HCT116 (cell line): ENCODE results near the gene HTRA2. TPM values are rescaled to one million over a fixed set of nuclear protein-coding genes. Genes with fewer than 3 reads are reported as not detected.

Source experiments
- ATAC-seq: fragments of 200-7000 bp; cut with Tn5 transposase; 2 replicates; pipeline ENCODE4 v1.9.1; 2020; ENCODE audit warnings: mild to moderate bottlenecking, moderate library complexity
- BruUV-seq: library from RNA; stranded (reverse); fragments of 400-500 nt; replicated peaks from 2 replicates; lab custom pipeline; 2021; lab: Mats Ljungman, UMichigan
- CTCF ChIA-PET: fragments of 300-600 bp; sonication (Branson Sonifier 250); formaldehyde crosslinking; loops from one replicate; lab custom pipeline; 2021; ENCODE audit warnings: antibody characterized with exemption; lab: Charles Lee
- POLR2A ChIA-PET: fragments of 300-600, 350-600 bp; sonication (Branson Sonifier 250); formaldehyde crosslinking; loops from one replicate; lab custom pipeline; 2021; ENCODE audit warnings: antibody characterized with exemption; lab: Charles Lee
- RAD21 ChIA-PET, 2 experiments: fragments of 300-600 bp; sonication (Branson Sonifier 250); formaldehyde crosslinking; loops; one replicate each; lab custom pipeline; 2023; ENCODE audit warnings: low total read pairs in 2 of 2; ENCODE audit not compliant: uncharacterized antibody in 2 of 2, unreplicated experiment in 2 of 2, low non-redundant PET in 1 of 2; lab: Charles Lee
- DNase-seq: peaks from one replicate; pipeline ENCODE4 v3.0.0-alpha.2; 2010; ENCODE audit warnings: low read depth, low spot score
- H2AFZ ChIP-seq: fragments of 200-600 bp; shearing (Covaris generic), sonication (generic); 2 replicates; pipeline ENCODE4 v1.6.1; 2017; ENCODE audit warnings: low read depth, mixed run types, mixed read lengths, antibody characterized with exemption, low read length; ENCODE audit not compliant: poor library complexity, severe bottlenecking
- H3K27ac ChIP-seq: 2 replicates; pipeline ENCODE4 v1.5.1; 2012; ENCODE audit warnings: low read depth, low read length
- H3K27me3 ChIP-seq: fragments of 200-600 bp; sonication (generic); 2 replicates; pipeline ENCODE4 v1.6.1; 2016; ENCODE audit warnings: mixed run types, low read length, mixed read lengths; ENCODE audit not compliant: insufficient read depth
- H3K36me3 ChIP-seq, 2 experiments: fragments of 200-500 bp in 1 of 2; fragments of 200-600 bp in 1 of 2; sonication (Bioruptor generic) in 1 of 2; sonication (generic) in 1 of 2; 2 replicates each; pipeline versions ENCODE4 v1.5.1 to v1.6.1; 2014 to 2016; ENCODE audit warnings: low read length in 2 of 2, inconsistent platforms in 1 of 2, mixed read lengths in 1 of 2, mixed run types in 1 of 2; ENCODE audit not compliant: insufficient read depth in 2 of 2, control insufficient read depth in 1 of 2
- H3K4me1 ChIP-seq, 2 experiments: fragments of 200-600 bp in 1 of 2; sonication (generic) in 1 of 2; 2 replicates each; pipeline versions ENCODE4 v1.5.1 to v1.6.1; 2012 to 2017; ENCODE audit warnings: low read length in 2 of 2, inconsistent platforms in 1 of 2, mild to moderate bottlenecking in 1 of 2, mixed read lengths in 1 of 2, mixed run types in 1 of 2, moderate library complexity in 1 of 2; ENCODE audit not compliant: insufficient read depth in 2 of 2, control insufficient read depth in 1 of 2
- H3K4me2 ChIP-seq: fragments of 200-600 bp; sonication (generic); 2 replicates; pipeline ENCODE4 v1.6.1; 2017; ENCODE audit warnings: mixed run types, low read length, mixed read lengths
- H3K4me3 ChIP-seq, 2 experiments: fragments of 200-600 bp in 1 of 2; sonication (generic) in 1 of 2; replicated peaks in 1 of 2; 2 replicates each; pipeline ENCODE4 v1.5.1; 2011 to 2016; ENCODE audit warnings: low read length in 2 of 2, control low read depth in 1 of 2, low read depth in 1 of 2, mild to moderate bottlenecking in 1 of 2, mixed read lengths in 1 of 2, mixed run types in 1 of 2
- H3K79me2 ChIP-seq: fragments of 200-600 bp; sonication (generic); 2 replicates; pipeline ENCODE4 v1.6.1; 2017; ENCODE audit warnings: mild to moderate bottlenecking, mixed run types, low read length, moderate library complexity, mixed read lengths; ENCODE audit not compliant: insufficient read depth
- H3K9ac ChIP-seq: fragments of 200-600 bp; sonication (generic); 2 replicates; pipeline ENCODE4 v1.6.1; 2016; ENCODE audit warnings: low read length, mixed read lengths
- H3K9me2 ChIP-seq: fragments of 200-600 bp; sonication (generic), shearing (Covaris generic); 2 replicates; pipeline ENCODE4 v1.6.1; 2017; ENCODE audit warnings: mixed run types, mild to moderate bottlenecking, moderate library complexity; ENCODE audit not compliant: insufficient read depth
- H3K9me3 ChIP-seq, 2 experiments: fragments of 200-500 bp in 1 of 2; fragments of 200-600 bp in 1 of 2; sonication (Bioruptor generic) in 1 of 2; sonication (generic) in 1 of 2; 2 replicates each; pipeline ENCODE4 v1.6.1; 2014 to 2017; ENCODE audit warnings: low read length in 2 of 2, mixed read lengths in 2 of 2, inconsistent platforms in 1 of 2, low read depth in 1 of 2, mild to moderate bottlenecking in 1 of 2, mixed run types in 1 of 2, moderate library complexity in 1 of 2; ENCODE audit not compliant: control insufficient read depth in 1 of 2, insufficient read depth in 1 of 2
- H4K20me1 ChIP-seq: fragments of 200-600 bp; sonication (generic), shearing (Covaris generic); 2 replicates; pipeline ENCODE4 v1.6.1; 2017; ENCODE audit warnings: mixed run types, mild to moderate bottlenecking, moderate library complexity; ENCODE audit not compliant: insufficient read depth
- ATF3 ChIP-seq: IDR thresholded peaks from 2 replicates; pipeline ENCODE4 v1.6.1; 2012
- CBX3 ChIP-seq: IDR thresholded peaks from 2 replicates; pipeline ENCODE4 v1.6.1; 2012; ENCODE audit warnings: low read depth
- CEBPB ChIP-seq: IDR thresholded peaks from 2 replicates; pipeline ENCODE4 v1.6.1; 2012; ENCODE audit warnings: low read depth
- FOSL1 ChIP-seq: IDR thresholded peaks from 2 replicates; pipeline ENCODE4 v1.6.1; 2012; ENCODE audit warnings: low read depth
- JUND ChIP-seq: IDR thresholded peaks from 2 replicates; pipeline ENCODE4 v1.6.1; 2012
- POLR2A ChIP-seq: IDR thresholded peaks from 2 replicates; pipeline ENCODE4 v1.7.0; 2011; ENCODE audit warnings: borderline replicate concordance; ENCODE audit not compliant: insufficient read depth, insufficient read length; ENCODE audit errors: extremely low read depth
- POLR2AphosphoS5 ChIP-seq: IDR thresholded peaks from 2 replicates; pipeline ENCODE4 v1.6.1; 2011; ENCODE audit warnings: mild to moderate bottlenecking, low read depth, low read length, moderate library complexity
- YY1 ChIP-seq: IDR thresholded peaks from 2 replicates; pipeline ENCODE4 v1.6.1; 2011; ENCODE audit warnings: low read length, low read depth, moderate library complexity, mild to moderate bottlenecking; ENCODE audit not compliant: insufficient replicate concordance; ENCODE audit errors: extremely low read depth
- intact Hi-C: fragments of 100-400 bp; cut with micrococcal nuclease; formaldehyde crosslinking; loops from 2 replicates; pipeline ENCODE4 v1.10.0; 2022
- total RNA-seq: library from RNA; stranded (reverse); gene quantifications from one replicate; pipeline ENCODE4 v1.2.1, GENCODE V29; 2021; ENCODE audit not compliant: unreplicated experiment

HTRA2 gene
- total RNA-seq, 1 experiment from 2014 or later, result 36.2 TPM

- Histone ChIP-seq H3K27ac (no peak overlapping the region), H3K9ac (no peak overlapping the region), H3K9me3 (no peaks in the 10 kb centered on the region), H3K79me2 (no peaks in the 10 kb centered on the region), H3K4me2 (no peak overlapping the region), H3K27me3 (no peaks in the 10 kb centered on the region), H3K9me2 (no peaks in the 10 kb centered on the region), H3K4me3 (no peak overlapping the region), H2AFZ (no peak overlapping the region), H3K36me3 (no peaks in the 10 kb centered on the region), H3K4me1 (peaks cover 6 to 9% of the 10 kb centered on the region in 2 experiments; a peak in 3 of 4 replicates), H4K20me1 (no peaks in the 10 kb centered on the region)
- no TSS peak for BruUV-seq
- RAD21 ChIA-PET, result no interaction called here
- intact Hi-C loops, result no loop called here
- ATAC-seq (no peak), DNase-seq (no peak)
- POLR2A ChIA-PET, result no interaction called here
- CTCF ChIA-PET, result no interaction called here
- no peak for TF ChIP-seq CBX3
- TF ChIP-seq POLR2AphosphoS5, result no peak
- TF ChIP-seq CEBPB, result no peak
- no peak for TF ChIP-seq ATF3
- TF ChIP-seq YY1, result no peak
- no peak for TF ChIP-seq FOSL1
- no peak for TF ChIP-seq JUND
- no peak for TF ChIP-seq POLR2A
Measured at GRCh38 chr2:74512744-74513604, 16.8 kb upstream of the HTRA2 start.

GRCh38 chr2:74513605-74514367 lies 15.9 kb upstream of the HTRA2 start:
- H3K4me3 ChIP-seq, result no peak overlapping the region
- DNase-seq (no peak), ATAC-seq (no peak)
- no peak overlapping the region for H3K9ac ChIP-seq
- ChIA-PET CTCF (interaction anchor here (0.7 kb wide), 1 partner anchor 134 kb away, joined by 4 read pairs; no protein-coding TSS in a partner anchor), RAD21 (no interaction called here), POLR2A (no interaction called here)
- H3K36me3 ChIP-seq, result no peaks in the 10 kb centered on the region
- BruUV-seq, result no TSS peak
- intact Hi-C loops, result no loop called here
- H3K9me2 ChIP-seq, result no peaks in the 10 kb centered on the region
- H3K27ac ChIP-seq, result no peak overlapping the region
- H3K4me2 ChIP-seq, result no peak overlapping the region
- no peaks in the 10 kb centered on the region for H3K9me3 ChIP-seq
- TF ChIP-seq FOSL1 (no peak), POLR2A (no peak)
- H4K20me1 ChIP-seq, result no peaks in the 10 kb centered on the region
- no peaks in the 10 kb centered on the region for H3K79me2 ChIP-seq
- H3K27me3 ChIP-seq, result no peaks in the 10 kb centered on the region
- H2AFZ ChIP-seq, result no peak overlapping the region
- peaks cover 1% of the 10 kb centered on the region in 2 experiments; a peak in 3 of 4 replicates for H3K4me1 ChIP-seq
